GM23338 (cell line): ENCODE data around the gene RUSF1. TPM values are rescaled to one million over a fixed set of nuclear protein-coding genes. Genes with fewer than 3 reads are reported as not detected.

Experiments
- EZH2phosphoT487 ChIP-seq: fragments of 200-600 bp; sonication (generic); IDR thresholded peaks from one replicate; pipeline ENCODE4 v1.8.1; 2018; ENCODE audit warnings: antibody characterized with exemption; ENCODE audit not compliant: unreplicated experiment
- ZNF114 ChIP-seq: fragments of 250-450 bp; sonication (Bioruptor Pico); IDR thresholded peaks from 2 replicates; pipeline ENCODE4 v1.5.0; 2020; ENCODE audit warnings: mild to moderate bottlenecking, moderate library complexity
- ZNF331 ChIP-seq: fragments of 250-450 bp; sonication (Bioruptor Pico); IDR thresholded peaks from 2 replicates; pipeline ENCODE4 v1.5.0; 2020; ENCODE audit warnings: low read depth, mild to moderate bottlenecking, moderate library complexity
- ZNF462 ChIP-seq: fragments of 250-450 bp; sonication (Bioruptor Pico); IDR thresholded peaks from 2 replicates; pipeline ENCODE4 v1.5.0; 2020; ENCODE audit warnings: mild to moderate bottlenecking, moderate library complexity
- polyA plus RNA-seq: library from polyadenylated mRNA; unstranded; fragments of >200 nt; fragmentation: Nextera tagmentation; extraction: Ambion mirVana; gene quantifications from 2 replicates; pipeline ENCODE4 v1.2.1, GENCODE V29; 2016
- total RNA-seq: library from RNA; depleted of rRNA; stranded (reverse); fragments of >200 nt; shearing (Covaris generic); gene quantifications from 2 replicates; pipeline ENCODE4 v1.2.3, GENCODE V29; 2014
- TF ChIP-seq, protein P1 (sequence below): IDR thresholded peaks from 2 replicates; pipeline ENCODE4 v1.6.1; 2016; ENCODE audit warnings: antibody characterized with exemption
- TF ChIP-seq, protein P2 (sequence below), 2 experiments: fragments of 200-600 bp in 1 of 2; sonication (generic) in 1 of 2; conservative IDR thresholded peaks; 2 replicates each; pipeline versions ENCODE4 v1.5.1 to v1.6.1; 2016 to 2017; ENCODE audit warnings: antibody characterized with exemption in 2 of 2, low read depth in 2 of 2, mild to moderate bottlenecking in 2 of 2, moderate library complexity in 1 of 2

RUSF1 gene
- total and polyA plus RNA-seq, 2 experiments from 2014 or later, result 8.9 to 36.1 TPM

- no peak for TF ChIP-seq ZNF462 (CRISPR knock-in tag)
- TF ChIP-seq, protein P1, sequence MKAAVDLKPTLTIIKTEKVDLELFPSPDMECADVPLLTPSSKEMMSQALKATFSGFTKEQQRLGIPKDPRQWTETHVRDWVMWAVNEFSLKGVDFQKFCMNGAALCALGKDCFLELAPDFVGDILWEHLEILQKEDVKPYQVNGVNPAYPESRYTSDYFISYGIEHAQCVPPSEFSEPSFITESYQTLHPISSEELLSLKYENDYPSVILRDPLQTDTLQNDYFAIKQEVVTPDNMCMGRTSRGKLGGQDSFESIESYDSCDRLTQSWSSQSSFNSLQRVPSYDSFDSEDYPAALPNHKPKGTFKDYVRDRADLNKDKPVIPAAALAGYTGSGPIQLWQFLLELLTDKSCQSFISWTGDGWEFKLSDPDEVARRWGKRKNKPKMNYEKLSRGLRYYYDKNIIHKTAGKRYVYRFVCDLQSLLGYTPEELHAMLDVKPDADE, result no peak
- no peak for TF ChIP-seq ZNF114 (CRISPR knock-in tag)
- TF ChIP-seq EZH2phosphoT487, result no peak
- TF ChIP-seq ZNF331, result no peak
- TF ChIP-seq, protein P2, sequence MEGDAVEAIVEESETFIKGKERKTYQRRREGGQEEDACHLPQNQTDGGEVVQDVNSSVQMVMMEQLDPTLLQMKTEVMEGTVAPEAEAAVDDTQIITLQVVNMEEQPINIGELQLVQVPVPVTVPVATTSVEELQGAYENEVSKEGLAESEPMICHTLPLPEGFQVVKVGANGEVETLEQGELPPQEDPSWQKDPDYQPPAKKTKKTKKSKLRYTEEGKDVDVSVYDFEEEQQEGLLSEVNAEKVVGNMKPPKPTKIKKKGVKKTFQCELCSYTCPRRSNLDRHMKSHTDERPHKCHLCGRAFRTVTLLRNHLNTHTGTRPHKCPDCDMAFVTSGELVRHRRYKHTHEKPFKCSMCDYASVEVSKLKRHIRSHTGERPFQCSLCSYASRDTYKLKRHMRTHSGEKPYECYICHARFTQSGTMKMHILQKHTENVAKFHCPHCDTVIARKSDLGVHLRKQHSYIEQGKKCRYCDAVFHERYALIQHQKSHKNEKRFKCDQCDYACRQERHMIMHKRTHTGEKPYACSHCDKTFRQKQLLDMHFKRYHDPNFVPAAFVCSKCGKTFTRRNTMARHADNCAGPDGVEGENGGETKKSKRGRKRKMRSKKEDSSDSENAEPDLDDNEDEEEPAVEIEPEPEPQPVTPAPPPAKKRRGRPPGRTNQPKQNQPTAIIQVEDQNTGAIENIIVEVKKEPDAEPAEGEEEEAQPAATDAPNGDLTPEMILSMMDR (conservative IDR thresholded peaks at IDR 0.05; ENCODE audit: low read depth in 2 of 2), result no peak
These were observed 46.0 kb downstream of the RUSF1 start (continued) for GRCh38 chr16:31461921-31462804.
